Prostate gland (tissue), 2 donors: ENCODE results near the gene COL4A1. TPM values are rescaled to one million over a fixed set of nuclear protein-coding genes. Genes with fewer than 3 reads are reported as not detected.
A peak's percentile ranks its signal among the peaks of the same experiment; 100 is the strongest.

Experiments used
- DNase-seq: peaks from one replicate; pipeline ENCODE4 v3.0.0-alpha.2; 2019; ENCODE audit warnings: low spot score
- H3K27ac ChIP-seq, 2 donors: fragments of 200-600 bp; sonication (generic); 2 replicates each; pipeline ENCODE4 v1.5.1; 2017 to 2019
- H3K27me3 ChIP-seq: fragments of 200-600 bp; sonication (generic); replicated peaks from 2 replicates; pipeline ENCODE4 v1.5.1; 2019; ENCODE audit not compliant: insufficient read depth
- H3K36me3 ChIP-seq, 2 donors: fragments of 200-600 bp; sonication (generic); 1 replicate in 1 of 2; 2 replicates in 1 of 2; pipeline versions ENCODE4 v1.5.1 to v1.8.1; 2017 to 2019
- H3K4me1 ChIP-seq: fragments of 200-600 bp; sonication (generic); replicated peaks from 2 replicates; pipeline ENCODE4 v1.5.1; 2019
- H3K4me3 ChIP-seq, 2 donors: fragments of 200-600 bp; sonication (generic); 2 replicates each; pipeline ENCODE4 v1.5.1; 2017 to 2019
- H3K9me3 ChIP-seq: fragments of 200-600 bp; sonication (generic); 2 replicates; pipeline ENCODE4 v1.5.1; 2017
- POLR2A ChIP-seq: fragments of 450-650 bp; IDR thresholded peaks from one replicate; pipeline ENCODE4 v1.6.1; 2016; ENCODE audit warnings: antibody characterized with exemption, mild to moderate bottlenecking
- POLR2AphosphoS5 ChIP-seq: sonication (generic); formaldehyde crosslinking; IDR thresholded peaks from one replicate; pipeline ENCODE4 v1.6.1; 2017; ENCODE audit warnings: antibody characterized with exemption
- WGBS: methylation state at CpG from one replicate; pipeline ENCODE4 v1.1.5; 2018; 5-methylcytosine and 5-hydroxymethylcytosine counted together
- intact Hi-C: fragments of 100-400 bp; cut with DNase I; formaldehyde crosslinking; loops from one replicate; pipeline ENCODE4 v1.14.2; 2022
- total RNA-seq, 2 donors: library from RNA; depleted of rRNA; stranded (reverse); fragments of >200 nt; gene quantifications; one replicate each; pipeline ENCODE4 v1.1.0, GENCODE V29; 2016
- TF ChIP-seq, protein P1 (sequence below), 4 experiments: fragments of 200-600 bp in 2 of 4; fragments of 450-650 bp in 2 of 4; sonication (generic) in 2 of 4; IDR thresholded peaks; 1 replicate in 3 of 4; 2 replicates in 1 of 4; pipeline ENCODE4 v1.5.1; 2016 to 2019; ENCODE audit warnings: antibody characterized with exemption in 4 of 4, mild to moderate bottlenecking in 2 of 4, moderate library complexity in 2 of 4

Gene COL4A1
- total RNA-seq, 2 donors from 2014 or later, result 37.3 to 132 TPM

- H3K4me3 ChIP-seq, result no peak overlapping the region
- whole genome bisulfite sequencing, result 82% methylated on average over 12 of the region's 12 CpGs
Observed at GRCh38 chr13:110251193-110251819, 55.7 kb downstream of the COL4A1 start.

DNA sequence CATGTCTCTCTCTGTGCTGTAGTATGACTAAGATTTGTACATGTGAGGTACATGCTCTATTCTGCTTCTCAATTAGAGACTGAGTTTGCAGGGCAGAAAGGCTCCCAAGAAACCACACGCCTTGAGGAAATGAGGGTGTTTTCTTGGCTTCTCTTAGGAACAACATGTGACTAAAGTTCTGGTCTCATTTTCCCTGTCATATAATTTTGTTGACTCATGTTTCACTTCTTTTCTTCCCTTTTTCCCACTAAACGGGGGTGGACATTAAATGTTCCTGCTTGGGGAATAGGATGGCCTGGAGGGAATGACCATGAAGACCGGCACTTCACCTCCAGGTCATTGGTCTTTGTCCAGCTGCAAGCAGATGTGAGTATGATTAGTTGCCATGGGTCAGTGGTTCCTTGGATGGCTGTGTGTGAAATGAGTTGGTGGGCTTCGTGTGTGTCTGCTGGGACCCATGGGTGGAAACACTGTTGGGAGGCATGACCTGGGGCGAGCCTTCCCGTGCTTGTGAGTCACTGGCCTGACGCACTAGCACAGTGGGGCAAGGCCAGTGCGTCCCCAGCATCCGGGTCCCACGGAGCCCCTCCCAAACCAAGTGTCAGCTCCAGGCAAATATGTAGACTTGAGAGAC lies 56.6 kb downstream of the COL4A1 start:
- H3K27ac ChIP-seq, result peak overlapping the region; percentile 62 to 65
- no peaks in the 10 kb centered on the region for H3K36me3 ChIP-seq
- no peaks in the 10 kb centered on the region for H3K27me3 ChIP-seq
- H3K9me3 ChIP-seq, result no peaks in the 10 kb centered on the region
- H3K4me3 ChIP-seq, result no peak overlapping the region
- no peak for DNase-seq
- TF ChIP-seq POLR2A, result no peak
- TF ChIP-seq POLR2AphosphoS5, result peak; percentile 26
- no peaks in the 10 kb centered on the region for H3K4me1 ChIP-seq
- intact Hi-C loops, result loop anchor here (2.0 kb wide), 1 partner anchor 92 kb away; no protein-coding TSS in a partner anchor
- WGBS, result 63% methylated on average over 10 of the region's 10 CpGs

More at GRCh38 chr13:110251193-110251819, 55.7 kb downstream of the COL4A1 start:
- no peaks in the 10 kb centered on the region for H3K9me3 ChIP-seq
- intact Hi-C loops, result loop anchor here (2.0 kb wide), 1 partner anchor 91 kb away; no protein-coding TSS in a partner anchor
- no peak for DNase-seq
- H3K36me3 ChIP-seq, result no peaks in the 10 kb centered on the region
- H3K4me1 ChIP-seq, result no peaks in the 10 kb centered on the region
- H3K27ac ChIP-seq, result peak overlapping the region; percentile 62 to 65
- no peak for TF ChIP-seq POLR2AphosphoS5
- TF ChIP-seq POLR2A, result no peak
- TF ChIP-seq, protein P1, sequence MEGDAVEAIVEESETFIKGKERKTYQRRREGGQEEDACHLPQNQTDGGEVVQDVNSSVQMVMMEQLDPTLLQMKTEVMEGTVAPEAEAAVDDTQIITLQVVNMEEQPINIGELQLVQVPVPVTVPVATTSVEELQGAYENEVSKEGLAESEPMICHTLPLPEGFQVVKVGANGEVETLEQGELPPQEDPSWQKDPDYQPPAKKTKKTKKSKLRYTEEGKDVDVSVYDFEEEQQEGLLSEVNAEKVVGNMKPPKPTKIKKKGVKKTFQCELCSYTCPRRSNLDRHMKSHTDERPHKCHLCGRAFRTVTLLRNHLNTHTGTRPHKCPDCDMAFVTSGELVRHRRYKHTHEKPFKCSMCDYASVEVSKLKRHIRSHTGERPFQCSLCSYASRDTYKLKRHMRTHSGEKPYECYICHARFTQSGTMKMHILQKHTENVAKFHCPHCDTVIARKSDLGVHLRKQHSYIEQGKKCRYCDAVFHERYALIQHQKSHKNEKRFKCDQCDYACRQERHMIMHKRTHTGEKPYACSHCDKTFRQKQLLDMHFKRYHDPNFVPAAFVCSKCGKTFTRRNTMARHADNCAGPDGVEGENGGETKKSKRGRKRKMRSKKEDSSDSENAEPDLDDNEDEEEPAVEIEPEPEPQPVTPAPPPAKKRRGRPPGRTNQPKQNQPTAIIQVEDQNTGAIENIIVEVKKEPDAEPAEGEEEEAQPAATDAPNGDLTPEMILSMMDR (IDR thresholded peaks at IDR 0.05), result no peak
- no peaks in the 10 kb centered on the region for H3K27me3 ChIP-seq

DNA sequence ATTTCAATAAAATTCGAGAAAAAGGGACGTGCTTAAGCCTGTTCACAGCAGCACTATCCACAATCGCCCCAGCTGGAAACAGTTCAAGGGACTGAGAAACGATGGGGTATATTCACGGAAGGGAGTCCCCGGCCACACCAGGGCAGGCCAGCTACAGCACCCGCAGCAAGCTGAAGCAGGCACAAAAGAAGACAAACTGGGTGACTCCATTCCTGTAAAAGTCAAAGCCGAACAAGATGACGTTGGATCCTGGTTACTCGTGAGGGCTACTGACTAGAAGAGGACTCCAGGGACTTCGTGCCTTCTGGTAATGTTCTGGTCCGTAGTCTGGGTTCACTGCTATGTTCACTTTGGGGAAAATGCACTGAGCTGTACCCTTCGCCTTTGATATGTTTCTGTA lies 57.6 kb downstream of the COL4A1 start:
- no peak for DNase-seq
- TF ChIP-seq POLR2AphosphoS5 (no peak), POLR2A (no peak)
- TF ChIP-seq, protein P1 (IDR thresholded peaks at IDR 0.05), result no peak
- H3K4me1 ChIP-seq, result no peaks in the 10 kb centered on the region
- peak overlapping the region; percentile 62 to 65 for H3K27ac ChIP-seq
- WGBS, result 30% methylated on average over 13 of the region's 13 CpGs
- no peaks in the 10 kb centered on the region for H3K9me3 ChIP-seq
- H3K27me3 ChIP-seq, result no peaks in the 10 kb centered on the region
- H3K36me3 ChIP-seq, result no peaks in the 10 kb centered on the region
- intact Hi-C loops, result loop anchor here (5.0 kb wide), 2 partner anchors 43 to 163 kb away; no protein-coding TSS in a partner anchor
- H3K4me3 ChIP-seq, result no peak overlapping the region

DNA sequence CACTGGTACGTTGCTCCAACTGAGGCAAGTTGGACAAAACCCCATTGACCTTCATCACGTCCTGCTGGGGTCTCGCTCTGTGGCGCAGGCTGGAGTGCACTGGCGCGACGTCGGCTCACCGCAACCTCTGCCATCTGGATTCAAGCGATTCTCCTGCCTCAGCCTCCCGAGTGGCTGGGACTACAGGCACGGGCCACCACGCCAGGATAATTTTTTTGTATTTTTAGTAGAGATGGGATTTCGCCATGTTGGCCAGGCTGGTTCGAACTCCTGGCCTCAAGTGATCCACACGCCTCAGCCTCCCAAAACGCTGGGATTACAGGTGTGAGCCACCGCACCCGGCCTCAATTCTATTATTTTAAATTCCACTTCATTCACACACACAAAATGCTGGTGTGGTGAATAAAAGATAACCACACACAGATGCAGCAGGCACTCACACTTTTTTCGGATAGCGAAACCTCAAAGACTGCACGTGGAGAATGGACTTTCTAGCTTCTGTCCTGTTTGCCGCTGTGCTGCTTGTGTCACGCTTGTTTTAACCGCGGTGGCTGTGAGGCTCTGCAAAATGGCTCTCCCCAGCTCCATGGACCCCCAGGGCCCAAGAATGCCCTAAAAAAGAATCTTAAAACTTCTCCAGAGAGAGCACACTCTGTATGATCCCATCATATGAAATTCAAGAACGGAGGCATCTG lies 58.4 kb downstream of the COL4A1 start:
- Histone ChIP-seq H3K4me1 (no peaks in the 10 kb centered on the region), H3K4me3 (no peak overlapping the region), H3K27me3 (no peaks in the 10 kb centered on the region), H3K36me3 (no peaks in the 10 kb centered on the region), H3K27ac (peak overlapping the region; percentile 62 to 65), H3K9me3 (no peaks in the 10 kb centered on the region)
- no peak for DNase-seq
- TF ChIP-seq POLR2AphosphoS5 (no peak), POLR2A (no peak)
- TF ChIP-seq, protein P1 (IDR thresholded peaks at IDR 0.05), result no peak
- WGBS, result 94% methylated on average over 27 of the region's 27 CpGs
- intact Hi-C loops, result loop anchor here (5.0 kb wide), 2 partner anchors 44 to 164 kb away; no protein-coding TSS in a partner anchor

DNA sequence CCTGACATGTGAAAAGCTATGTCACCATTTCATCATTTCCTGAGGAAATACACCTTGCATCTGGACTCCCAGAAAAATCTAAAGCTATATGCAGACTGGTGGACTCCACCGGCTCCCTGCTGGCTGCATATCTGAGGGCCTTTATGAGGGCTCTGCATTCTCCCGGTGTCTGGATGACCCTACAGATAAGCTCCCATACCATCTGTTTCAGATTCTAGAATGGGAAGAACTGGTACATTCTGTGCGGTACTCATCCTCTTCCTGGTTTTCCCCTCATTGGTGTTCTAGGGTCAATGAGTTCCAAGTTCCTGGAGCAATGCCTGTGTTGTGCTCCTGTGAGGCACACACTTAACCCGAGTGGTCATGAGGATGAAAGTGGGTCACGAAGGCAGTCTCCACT lies 60.4 kb downstream of the COL4A1 start:
- Histone ChIP-seq H3K4me3 (no peak overlapping the region), H3K27me3 (no peaks in the 10 kb centered on the region), H3K27ac (peak overlapping the region; percentile 44 to 65), H3K36me3 (no peaks in the 10 kb centered on the region), H3K9me3 (no peaks in the 10 kb centered on the region), H3K4me1 (no peaks in the 10 kb centered on the region)
- intact Hi-C loops, result loop anchor here (5.0 kb wide), 2 partner anchors 46 to 166 kb away; no protein-coding TSS in a partner anchor
- DNase-seq, result no peak
- WGBS, result 56% methylated on average over 5 of the region's 5 CpGs
- TF ChIP-seq, protein P1 (IDR thresholded peaks at IDR 0.05), result no peak
- peak; percentile 37 for TF ChIP-seq POLR2AphosphoS5
- TF ChIP-seq POLR2A, result no peak
